K562 (cell line): Measurements from ENCODE around the gene SPPL2C. TPM values are rescaled to one million over a fixed set of nuclear protein-coding genes. Genes with fewer than 3 reads are reported as not detected.

ENCODE experiments used
- ATAC-seq: fragments of 200-7000 bp; cut with Tn5 transposase; 3 replicates; pipeline ENCODE4 v1.9.1; 2020; ENCODE audit warnings: moderate library complexity
- BruUV-seq: library from RNA; stranded (reverse); fragments of 400-500 nt; replicated peaks from 2 replicates; lab custom pipeline; 2021; lab: Mats Ljungman, UMichigan
- CTCF ChIA-PET: fragments of 300-600 bp; formaldehyde crosslinking; extraction: SDS; loops from one replicate; lab custom pipeline; 2021; ENCODE audit warnings: low intra/inter-chr PET ratio; lab: Yijun Ruan, JAX
- POLR2A ChIA-PET: fragments of 300-600, 350-650 bp; sonication (Branson Sonifier 250); formaldehyde crosslinking; extraction: SDS; loops from one replicate; lab custom pipeline; 2021; ENCODE audit warnings: antibody characterized with exemption, inconsistent platforms; lab: Yijun Ruan, JAX
- DNase-seq, 4 experiments: peaks; one replicate each; pipeline versions ENCODE4 v3.0.0 to v3.0.0-alpha.2; 2011 to 2018; ENCODE audit warnings: low spot score in 3 of 4, mixed read lengths in 3 of 4; ENCODE audit errors: extremely low read depth in 1 of 4
- FAIRE-seq: peaks from 2 replicates; lab custom pipeline; 2011; peaks lifted over from hg19 to GRCh38; lab: Jason Lieb, UNC
- H2AFZ ChIP-seq: 2 replicates; pipeline ENCODE4 v1.6.0; 2011; ENCODE audit warnings: low read depth, low read length, control low read depth, inconsistent platforms
- H3K27ac ChIP-seq: fragments of 200-600 bp; 3 replicates; pipeline ENCODE4 v1.8.0; 2011; ENCODE audit warnings: low read depth, mild to moderate bottlenecking, control low read depth, inconsistent platforms, low read length, moderate library complexity, mixed read lengths; ENCODE audit errors: extremely low read depth
- H3K27me3 ChIP-seq, 2 experiments: fragments of 300-600 bp in 1 of 2; 2 replicates in 1 of 2; 3 replicates in 1 of 2; pipeline versions ENCODE4 v1.6.0 to v1.8.0; 2011; ENCODE audit warnings: inconsistent platforms in 2 of 2, low read length in 2 of 2, mild to moderate bottlenecking in 1 of 2, mixed read lengths in 1 of 2, moderate library complexity in 1 of 2; ENCODE audit not compliant: control insufficient read depth in 2 of 2, insufficient read depth in 2 of 2
- H3K36me3 ChIP-seq: fragments of 300-600 bp; 3 replicates; pipeline ENCODE4 v1.8.0; 2011; ENCODE audit warnings: mild to moderate bottlenecking, low read length, inconsistent platforms; ENCODE audit not compliant: control insufficient read depth, insufficient read depth
- H3K4me1 ChIP-seq, 2 experiments: fragments of 200-600 bp in 1 of 2; replicated peaks in 1 of 2; 2 replicates in 1 of 2; 3 replicates in 1 of 2; pipeline versions ENCODE4 v1.5.1 to v1.8.0; 2011; ENCODE audit warnings: inconsistent platforms in 2 of 2, low read length in 2 of 2, mild to moderate bottlenecking in 1 of 2, mixed read lengths in 1 of 2, moderate library complexity in 1 of 2; ENCODE audit not compliant: control insufficient read depth in 2 of 2, insufficient read depth in 2 of 2
- H3K4me2 ChIP-seq: 2 replicates; pipeline ENCODE4 v1.6.1; 2011; ENCODE audit warnings: low read length, control low read depth, inconsistent platforms, mixed read lengths; ENCODE audit not compliant: insufficient read depth
- H3K4me3 ChIP-seq: fragments of 200-600 bp; sonication (generic), shearing (Covaris generic); 2 replicates; pipeline ENCODE4 v1.5.1; 2016; ENCODE audit warnings: control low read depth, inconsistent platforms
- H3K79me2 ChIP-seq: fragments of 200-600 bp; 3 replicates; pipeline ENCODE4 v1.8.0; 2011; ENCODE audit warnings: low read length, inconsistent platforms; ENCODE audit not compliant: control insufficient read depth, insufficient read depth
- H3K9ac ChIP-seq, 2 experiments: 2 replicates each; pipeline versions ENCODE4 v1.6.0 to v1.6.1; 2011; ENCODE audit warnings: low read depth in 2 of 2, low read length in 2 of 2, control low read depth in 1 of 2, inconsistent platforms in 1 of 2, mild to moderate bottlenecking in 1 of 2, mixed read lengths in 1 of 2; ENCODE audit not compliant: insufficient read depth in 1 of 2
- H3K9me1 ChIP-seq: one replicate; pipeline ENCODE4 v1.6.0; 2011; ENCODE audit warnings: inconsistent platforms, mild to moderate bottlenecking, low read length, moderate library complexity; ENCODE audit not compliant: control insufficient read depth, insufficient read depth
- H3K9me3 ChIP-seq: replicated peaks from 2 replicates; pipeline ENCODE4 v1.5.1; 2011; ENCODE audit warnings: low read depth, low read length, inconsistent platforms; ENCODE audit not compliant: control insufficient read depth, insufficient read depth
- H4K20me1 ChIP-seq: replicated peaks from 2 replicates; pipeline ENCODE4 v1.6.1; 2011; ENCODE audit warnings: low read length, inconsistent platforms, mixed read lengths; ENCODE audit not compliant: control insufficient read depth, insufficient read depth
- ARNT ChIP-seq, 2 experiments: fragments of 450-650 bp; IDR thresholded peaks; 2 replicates each; pipeline ENCODE4 v1.6.1; 2016; ENCODE audit warnings: mild to moderate bottlenecking in 1 of 2
- BCLAF1 ChIP-seq, 2 experiments: fragments of 450-650 bp in 1 of 2; IDR thresholded peaks; 2 replicates each; pipeline ENCODE4 v1.6.1; 2011 to 2017; ENCODE audit warnings: low read depth in 2 of 2, antibody characterized with exemption in 1 of 2, borderline replicate concordance in 1 of 2, low read length in 1 of 2, mild to moderate bottlenecking in 1 of 2, mixed read lengths in 1 of 2; ENCODE audit not compliant: control insufficient read depth in 1 of 2
- BCOR ChIP-seq: fragments of 450-650 bp; IDR thresholded peaks from 2 replicates; pipeline ENCODE4 v1.6.1; 2016
- E4F1 ChIP-seq: fragments of 250-450 bp; sonication (Bioruptor Pico); IDR thresholded peaks from 2 replicates; pipeline ENCODE4 v1.5.0; 2021; ENCODE audit warnings: mild to moderate bottlenecking, borderline replicate concordance
- FIP1L1 ChIP-seq: fragments of 200-400 bp; formaldehyde crosslinking; IDR thresholded peaks from 2 replicates; pipeline ENCODE4 v1.6.1; 2018; ENCODE audit warnings: mild to moderate bottlenecking, low read depth, low read length; ENCODE audit not compliant: poor library complexity, severe bottlenecking
- MAFK ChIP-seq: IDR thresholded peaks from 2 replicates; pipeline ENCODE4 v1.6.1; 2011; ENCODE audit warnings: low read length, improper control_type of control experiment
- NCOA4 ChIP-seq: fragments of 450-650 bp; IDR thresholded peaks from 2 replicates; pipeline ENCODE4 v1.6.1; 2018; ENCODE audit warnings: mild to moderate bottlenecking; ENCODE audit not compliant: partially characterized antibody
- NKRF ChIP-seq: fragments of 450-650 bp; IDR thresholded peaks from 2 replicates; pipeline ENCODE4 v1.6.1; 2016; ENCODE audit warnings: borderline replicate concordance
- RBM15 ChIP-seq: fragments of 200-400 bp; formaldehyde crosslinking; IDR thresholded peaks from 2 replicates; pipeline ENCODE4 v1.6.1; 2018; ENCODE audit warnings: mild to moderate bottlenecking, low read length, moderate library complexity; ENCODE audit not compliant: insufficient read depth
- TAF1 ChIP-seq: IDR thresholded peaks from 2 replicates; pipeline ENCODE4 v1.6.1; 2011; ENCODE audit warnings: mild to moderate bottlenecking, low read length, moderate library complexity; ENCODE audit not compliant: insufficient read depth, control insufficient read depth, severe bottlenecking; ENCODE audit errors: extremely low read depth
- ZNF512 ChIP-seq: IDR thresholded peaks from 2 replicates; pipeline ENCODE4 v1.6.1; 2016; ENCODE audit warnings: missing genetic modification characterization, missing compliant biosample characterization
- ZNF764 ChIP-seq: fragments of 250-450 bp; sonication (Bioruptor Pico); IDR thresholded peaks from 2 replicates; pipeline ENCODE4 v1.4.0; 2020; ENCODE audit warnings: low read depth, mild to moderate bottlenecking, moderate library complexity
- WGBS: fragments of 100-300 bp; shearing (Covaris generic); methylation state at CpG from one replicate; pipeline ENCODE4 v1.1.6; 2016; ENCODE audit warnings: low coverage, mixed read lengths; ENCODE audit not compliant: insufficient coverage; ENCODE audit errors: missing lambda C conversion rate; 5-methylcytosine and 5-hydroxymethylcytosine counted together
- in situ Hi-C: fragments of 300-500 bp; cut with MboI; formaldehyde crosslinking; loops from 4 replicates; pipeline ENCODE4 v1.15.0; 2018; ENCODE audit warnings: inconsistent platforms, mixed read lengths
- intact Hi-C: fragments of 100-400 bp; cut with micrococcal nuclease; formaldehyde crosslinking; loops from 2 replicates; pipeline ENCODE4 v1.14.2; 2022
- polyA plus RNA-seq, 8 experiments: library from polyadenylated mRNA; depleted of rRNA in 4 of 8; stranded (reverse) in 5 of 8; unstranded in 3 of 8; fragments of >200 nt; fragmentation: Nextera tagmentation in 2 of 8; fragmentation: Illumina TruSeq in 1 of 8; extraction: Ambion mirVana in 2 of 8; extraction: Trizol in 1 of 8; gene quantifications; 2 replicates each; pipeline versions ENCODE4 v1.2.1 to v1.2.3, GENCODE V29; 2011 to 2014; ENCODE audit warnings: inconsistent platforms in 1 of 8, missing spikeins in 1 of 8
- total RNA-seq, 7 experiments: library from RNA; depleted of rRNA in 6 of 7; stranded (reverse); fragments of >200 nt in 6 of 7; fragmentation: Illumina TruSeq in 2 of 7; extraction: Trizol in 2 of 7; gene quantifications; 2 replicates each; pipeline versions ENCODE4 v1.2.1 to v1.2.3, GENCODE V29; 2011 to 2021; ENCODE audit warnings: low replicate concordance in 1 of 7

SPPL2C gene
- total and polyA plus RNA-seq, 9 of the 15 experiments (the other 6 are each of a cell fraction or from before 2014, with no cell fraction given) = not detected

GRCh38 chr17:45855691-45856336 lies 11.1 kb downstream of the SPPL2C start:
- Histone ChIP-seq H3K9me1 (no peaks in the 10 kb centered on the region), H3K79me2 (no peaks in the 10 kb centered on the region), H2AFZ (no peak overlapping the region), H3K9me3 (no peaks in the 10 kb centered on the region), H3K27me3 (peaks cover 0 to 25% of the 10 kb centered on the region in 2 experiments; a peak in 2 of 5 replicates), H3K36me3 (no peaks in the 10 kb centered on the region), H4K20me1 (no peaks in the 10 kb centered on the region), H3K9ac (no peak overlapping the region), H3K4me3 (no peak overlapping the region), H3K4me1 (peaks cover 0 to 5% of the 10 kb centered on the region in 2 experiments; a peak in 1 of 5 replicates), H3K27ac (no peak overlapping the region), H3K4me2 (no peak overlapping the region)
- in situ Hi-C loops = no loop called here
- no peak for DNase-seq
- WGBS = 10% methylated on average over 2 of the region's 2 CpGs
- ATAC-seq = no peak
- FAIRE-seq = no peak
- POLR2A ChIA-PET = no interaction called here
- intact Hi-C loops = loop anchor here (10.0 kb wide), 1 partner anchor 461 kb away; no protein-coding TSS in a partner anchor
- BruUV-seq = no TSS peak
- CTCF ChIA-PET = no interaction called here
- no peak for TF ChIP-seq E4F1
- no peak for TF ChIP-seq NCOA4
- no peak for TF ChIP-seq BCOR
- no peak for TF ChIP-seq FIP1L1
- no peak for TF ChIP-seq TAF1
- TF ChIP-seq MAFK = no peak
- no peak for TF ChIP-seq RBM15
- no peak for TF ChIP-seq BCLAF1 (IDR thresholded peaks at IDR 0.05; ENCODE audit: borderline replicate concordance in 1 of 2, control insufficient read depth in 1 of 2, low read depth in 2 of 2, low read length in 1 of 2)
- no peak for TF ChIP-seq ARNT (IDR thresholded peaks at IDR 0.05)
- no peak for TF ChIP-seq ZNF764 (CRISPR knock-in tag)
- TF ChIP-seq ZNF512 (tag) = no peak
- TF ChIP-seq NKRF = no peak
